SK-N-SH treated with all-trans-retinoic acid at 6 μM for 48 hours (cell line): ENCODE data around the gene RAI14.

Experiments
- ARNTL ChIP-seq: fragments of 450-650 bp; formaldehyde crosslinking; IDR thresholded peaks from 2 replicates; pipeline ENCODE4 v1.5.0; 2020; ENCODE audit warnings: low read depth, mild to moderate bottlenecking, moderate library complexity, borderline replicate concordance
- GLIS3 ChIP-seq: fragments of 250-450 bp; sonication (Bioruptor Pico); IDR thresholded peaks from 2 replicates; pipeline ENCODE4 v1.5.0; 2020; ENCODE audit warnings: mild to moderate bottlenecking, moderate library complexity
- ISL1 ChIP-seq: fragments of 250-450 bp; sonication (Bioruptor Pico); IDR thresholded peaks from 2 replicates; pipeline ENCODE4 v2.1.2; 2022; ENCODE audit warnings: mild to moderate bottlenecking, moderate library complexity
- PPARA ChIP-seq: fragments of 250-450 bp; sonication (Bioruptor Pico); IDR thresholded peaks from 2 replicates; pipeline ENCODE4 v1.5.0; 2020; ENCODE audit warnings: mild to moderate bottlenecking, borderline replicate concordance
- ZFP3 ChIP-seq: fragments of 250-450 bp; sonication (Bioruptor Pico); IDR thresholded peaks from 2 replicates; pipeline ENCODE4 v1.5.0; 2020; ENCODE audit warnings: mild to moderate bottlenecking, moderate library complexity
- ZFP30 ChIP-seq: fragments of 450-650 bp; formaldehyde crosslinking; IDR thresholded peaks from 2 replicates; pipeline ENCODE4 v1.5.0; 2022; ENCODE audit warnings: mild to moderate bottlenecking, moderate library complexity
- ZNF8 ChIP-seq: fragments of 450-650 bp; formaldehyde crosslinking; IDR thresholded peaks from 2 replicates; pipeline ENCODE4 v1.5.0; 2020; ENCODE audit warnings: mild to moderate bottlenecking, moderate library complexity
- TF ChIP-seq, protein P1 (sequence below): fragments of 250-450 bp; sonication (Bioruptor Pico); IDR thresholded peaks from 2 replicates; pipeline ENCODE4 v1.5.0; 2020; ENCODE audit warnings: mild to moderate bottlenecking, moderate library complexity
- TF ChIP-seq, protein P2 (sequence below): fragments of 250-450 bp; sonication (Bioruptor Pico); IDR thresholded peaks from 2 replicates; pipeline ENCODE4 v1.8.0; 2020; ENCODE audit warnings: mild to moderate bottlenecking, moderate library complexity, borderline replicate concordance
- TF ChIP-seq, protein P3 (sequence below): fragments of 250-450 bp; sonication (Bioruptor Pico); IDR thresholded peaks from 2 replicates; pipeline ENCODE4 v1.5.1; 2020; ENCODE audit warnings: low read depth, mild to moderate bottlenecking, moderate library complexity

DNA sequence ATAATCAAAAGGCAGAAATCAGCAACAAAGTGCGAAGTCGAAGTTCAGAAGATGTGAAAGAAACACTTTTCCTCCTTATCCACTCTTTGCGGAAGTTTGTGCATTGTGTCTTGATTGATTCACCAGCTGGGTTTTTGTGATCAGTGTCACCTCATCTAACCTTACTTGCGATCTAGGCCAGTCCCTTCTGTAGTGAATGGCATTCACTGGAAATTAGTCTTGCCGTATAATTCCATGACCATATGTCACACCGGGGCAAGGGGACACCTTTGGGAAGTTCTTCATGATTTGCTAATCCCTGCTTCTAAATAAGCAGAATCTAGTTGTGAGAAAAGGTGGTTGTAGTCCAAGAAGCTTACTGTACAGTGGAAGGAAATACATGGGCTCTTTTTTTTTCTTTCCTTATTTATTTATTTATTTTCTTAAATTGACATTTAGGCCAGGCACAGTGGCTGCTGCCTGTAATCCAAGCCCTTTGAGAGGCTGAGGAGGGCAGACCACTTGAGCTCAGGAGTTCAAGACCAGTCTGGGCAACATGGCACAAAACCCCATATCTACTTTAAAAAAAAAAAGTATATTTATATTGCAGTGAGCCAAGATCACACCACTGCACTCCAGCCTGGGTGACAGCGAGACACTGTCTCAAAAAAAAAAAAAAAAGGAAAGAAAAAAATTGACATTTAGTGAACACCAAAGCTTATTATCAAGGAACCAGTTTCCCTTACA is 7.8 kb downstream of the RAI14 start:
- TF ChIP-seq ZFP3 (CRISPR knock-in tag) = no peak
- TF ChIP-seq, protein P1, sequence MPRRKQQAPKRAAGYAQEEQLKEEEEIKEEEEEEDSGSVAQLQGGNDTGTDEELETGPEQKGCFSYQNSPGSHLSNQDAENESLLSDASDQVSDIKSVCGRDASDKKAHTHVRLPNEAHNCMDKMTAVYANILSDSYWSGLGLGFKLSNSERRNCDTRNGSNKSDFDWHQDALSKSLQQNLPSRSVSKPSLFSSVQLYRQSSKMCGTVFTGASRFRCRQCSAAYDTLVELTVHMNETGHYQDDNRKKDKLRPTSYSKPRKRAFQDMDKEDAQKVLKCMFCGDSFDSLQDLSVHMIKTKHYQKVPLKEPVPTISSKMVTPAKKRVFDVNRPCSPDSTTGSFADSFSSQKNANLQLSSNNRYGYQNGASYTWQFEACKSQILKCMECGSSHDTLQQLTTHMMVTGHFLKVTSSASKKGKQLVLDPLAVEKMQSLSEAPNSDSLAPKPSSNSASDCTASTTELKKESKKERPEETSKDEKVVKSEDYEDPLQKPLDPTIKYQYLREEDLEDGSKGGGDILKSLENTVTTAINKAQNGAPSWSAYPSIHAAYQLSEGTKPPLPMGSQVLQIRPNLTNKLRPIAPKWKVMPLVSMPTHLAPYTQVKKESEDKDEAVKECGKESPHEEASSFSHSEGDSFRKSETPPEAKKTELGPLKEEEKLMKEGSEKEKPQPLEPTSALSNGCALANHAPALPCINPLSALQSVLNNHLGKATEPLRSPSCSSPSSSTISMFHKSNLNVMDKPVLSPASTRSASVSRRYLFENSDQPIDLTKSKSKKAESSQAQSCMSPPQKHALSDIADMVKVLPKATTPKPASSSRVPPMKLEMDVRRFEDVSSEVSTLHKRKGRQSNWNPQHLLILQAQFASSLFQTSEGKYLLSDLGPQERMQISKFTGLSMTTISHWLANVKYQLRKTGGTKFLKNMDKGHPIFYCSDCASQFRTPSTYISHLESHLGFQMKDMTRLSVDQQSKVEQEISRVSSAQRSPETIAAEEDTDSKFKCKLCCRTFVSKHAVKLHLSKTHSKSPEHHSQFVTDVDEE (CRISPR knock-in tag) = no peak
- TF ChIP-seq, protein P2, sequence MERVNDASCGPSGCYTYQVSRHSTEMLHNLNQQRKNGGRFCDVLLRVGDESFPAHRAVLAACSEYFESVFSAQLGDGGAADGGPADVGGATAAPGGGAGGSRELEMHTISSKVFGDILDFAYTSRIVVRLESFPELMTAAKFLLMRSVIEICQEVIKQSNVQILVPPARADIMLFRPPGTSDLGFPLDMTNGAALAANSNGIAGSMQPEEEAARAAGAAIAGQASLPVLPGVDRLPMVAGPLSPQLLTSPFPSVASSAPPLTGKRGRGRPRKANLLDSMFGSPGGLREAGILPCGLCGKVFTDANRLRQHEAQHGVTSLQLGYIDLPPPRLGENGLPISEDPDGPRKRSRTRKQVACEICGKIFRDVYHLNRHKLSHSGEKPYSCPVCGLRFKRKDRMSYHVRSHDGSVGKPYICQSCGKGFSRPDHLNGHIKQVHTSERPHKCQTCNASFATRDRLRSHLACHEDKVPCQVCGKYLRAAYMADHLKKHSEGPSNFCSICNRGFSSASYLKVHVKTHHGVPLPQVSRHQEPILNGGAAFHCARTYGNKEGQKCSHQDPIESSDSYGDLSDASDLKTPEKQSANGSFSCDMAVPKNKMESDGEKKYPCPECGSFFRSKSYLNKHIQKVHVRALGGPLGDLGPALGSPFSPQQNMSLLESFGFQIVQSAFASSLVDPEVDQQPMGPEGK (CRISPR knock-in tag) = no peak
- TF ChIP-seq ZFP30 (CRISPR knock-in tag) = no peak
- no peak for TF ChIP-seq GLIS3 (CRISPR knock-in tag)
- TF ChIP-seq, protein P3, sequence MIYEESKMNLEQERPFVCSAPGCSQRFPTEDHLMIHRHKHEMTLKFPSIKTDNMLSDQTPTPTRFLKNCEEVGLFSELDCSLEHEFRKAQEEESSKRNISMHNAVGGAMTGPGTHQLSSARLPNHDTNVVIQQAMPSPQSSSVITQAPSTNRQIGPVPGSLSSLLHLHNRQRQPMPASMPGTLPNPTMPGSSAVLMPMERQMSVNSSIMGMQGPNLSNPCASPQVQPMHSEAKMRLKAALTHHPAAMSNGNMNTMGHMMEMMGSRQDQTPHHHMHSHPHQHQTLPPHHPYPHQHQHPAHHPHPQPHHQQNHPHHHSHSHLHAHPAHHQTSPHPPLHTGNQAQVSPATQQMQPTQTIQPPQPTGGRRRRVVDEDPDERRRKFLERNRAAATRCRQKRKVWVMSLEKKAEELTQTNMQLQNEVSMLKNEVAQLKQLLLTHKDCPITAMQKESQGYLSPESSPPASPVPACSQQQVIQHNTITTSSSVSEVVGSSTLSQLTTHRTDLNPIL (CRISPR knock-in tag) = no peak
- no peak for TF ChIP-seq PPARA (CRISPR knock-in tag)
- TF ChIP-seq ISL1 = no peak
- no peak for TF ChIP-seq ZNF8 (CRISPR knock-in tag)
- TF ChIP-seq ARNTL = no peak
